Muscle layer of duodenum (tissue), 2 donors: Measurements from ENCODE around the gene SEMA6A.

Experiments used
- H3K27ac ChIP-seq: one replicate; pipeline ENCODE4 v1.7.0; 2013; ENCODE audit warnings: mild to moderate bottlenecking, low read length
- H3K27me3 ChIP-seq: one replicate; pipeline ENCODE4 v1.7.0; 2013; ENCODE audit warnings: low read depth, mild to moderate bottlenecking, control low read depth, low read length
- H3K36me3 ChIP-seq, 2 donors: one replicate each; pipeline ENCODE4 v1.7.0; 2013; ENCODE audit warnings: low read length in 2 of 2, control low read depth in 1 of 2, mild to moderate bottlenecking in 1 of 2; ENCODE audit not compliant: insufficient read depth in 2 of 2, control insufficient read depth in 1 of 2
- H3K4me1 ChIP-seq, 2 donors: one replicate each; pipeline ENCODE4 v1.7.0; 2013; ENCODE audit warnings: low read length in 2 of 2, mild to moderate bottlenecking in 2 of 2, control low read depth in 1 of 2, moderate library complexity in 1 of 2; ENCODE audit not compliant: insufficient read depth in 2 of 2, control insufficient read depth in 1 of 2
- H3K4me3 ChIP-seq, 2 donors: one replicate each; pipeline ENCODE4 v1.7.0; 2013; ENCODE audit warnings: low read length in 2 of 2, low read depth in 1 of 2, mild to moderate bottlenecking in 1 of 2
- H3K9me3 ChIP-seq, 2 donors: one replicate each; pipeline ENCODE4 v1.7.0; 2013; ENCODE audit warnings: low read length in 2 of 2, control low read depth in 1 of 2, mild to moderate bottlenecking in 1 of 2; ENCODE audit not compliant: control insufficient read depth in 1 of 2
- donor health status: healthy.

The SEMA6A gene

DNA sequence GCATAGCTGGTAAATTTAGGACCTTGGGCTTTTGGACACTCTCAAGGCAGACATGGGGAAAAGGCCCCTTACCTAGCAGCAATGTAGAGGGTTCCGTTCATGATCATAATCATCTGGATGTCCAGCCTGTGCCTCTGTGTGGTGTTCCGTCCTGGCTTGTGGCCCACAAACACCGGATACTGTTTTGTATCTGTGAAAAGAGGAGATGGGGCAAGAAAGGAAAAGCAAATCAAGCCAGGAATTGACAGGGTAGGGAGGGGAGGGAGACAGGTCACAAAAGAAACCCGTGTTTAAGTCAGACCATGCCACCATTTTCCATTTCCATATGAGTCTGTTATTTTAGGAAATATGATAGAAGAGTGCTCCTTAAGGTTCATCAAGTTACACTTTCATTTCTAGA lies 72.5 kb downstream of the SEMA6A start:
- H3K27ac ChIP-seq = no peak overlapping the region
- no peaks in the 10 kb centered on the region for H3K36me3 ChIP-seq
- H3K4me1 ChIP-seq = peaks cover 13 to 30% of the 10 kb centered on the region in 2 donors
- no peaks in the 10 kb centered on the region for H3K9me3 ChIP-seq
- H3K27me3 ChIP-seq = no peaks in the 10 kb centered on the region
- no peak overlapping the region for H3K4me3 ChIP-seq

DNA sequence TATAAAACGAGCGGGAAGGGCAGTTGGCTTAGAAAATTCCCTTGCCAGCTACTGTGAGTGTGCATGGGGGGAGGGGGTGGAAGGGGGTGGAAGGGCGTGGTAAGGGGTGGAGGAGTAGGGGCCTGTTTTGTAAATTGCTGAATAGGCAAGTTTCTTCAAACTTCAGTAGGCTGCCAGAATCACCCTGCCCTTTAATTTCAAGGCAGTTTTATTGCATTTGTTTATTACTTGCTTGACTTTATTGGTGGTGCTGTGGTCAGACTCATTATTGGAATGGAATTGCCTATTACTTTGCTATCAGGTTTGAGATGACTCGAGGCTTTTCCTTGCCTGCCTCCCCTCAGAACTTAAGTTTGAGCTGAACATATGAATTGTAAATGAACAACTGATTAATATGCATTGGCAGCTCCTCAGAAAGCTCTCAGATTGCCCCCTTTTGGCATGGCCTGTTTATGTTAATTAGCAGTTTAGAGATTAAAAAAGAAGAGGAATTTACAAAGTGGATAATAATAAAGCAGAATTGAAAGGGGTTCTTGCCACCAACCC lies 76.0 kb downstream of the SEMA6A start:
- no peaks in the 10 kb centered on the region for H3K9me3 ChIP-seq
- peaks cover 17 to 19% of the 10 kb centered on the region in 2 donors for H3K36me3 ChIP-seq
- no peaks in the 10 kb centered on the region for H3K27me3 ChIP-seq
- H3K4me1 ChIP-seq = peaks cover 3 to 12% of the 10 kb centered on the region in 2 donors
- no peak overlapping the region for H3K27ac ChIP-seq
- H3K4me3 ChIP-seq = no peak overlapping the region

DNA sequence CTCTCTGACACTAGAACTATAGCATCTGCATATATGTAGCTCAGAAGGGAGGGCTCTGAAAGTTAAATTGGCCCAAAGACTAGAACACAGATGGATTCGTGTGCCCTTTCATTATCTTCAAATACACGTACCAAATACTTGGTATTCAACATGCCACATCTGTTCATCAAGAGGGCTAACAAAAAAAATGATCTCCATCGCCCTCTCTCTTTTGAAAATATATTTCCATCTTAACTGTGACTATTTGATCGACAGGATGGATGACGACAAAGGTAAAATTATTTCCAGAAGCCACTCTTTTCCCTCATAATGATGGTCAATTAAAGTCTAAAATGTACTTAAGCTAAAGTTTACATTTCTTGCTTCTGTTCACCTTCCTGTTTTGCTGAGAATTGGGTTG lies 77.0 kb downstream of the SEMA6A start:
- Histone ChIP-seq H3K27ac (no peak overlapping the region), H3K27me3 (no peaks in the 10 kb centered on the region), H3K9me3 (no peaks in the 10 kb centered on the region), H3K4me1 (peaks cover under 1 to 7% of the 10 kb centered on the region in 2 donors), H3K36me3 (peaks cover 17 to 19% of the 10 kb centered on the region in 2 donors), H3K4me3 (no peak overlapping the region)

- Histone ChIP-seq H3K27me3 (no peaks in the 10 kb centered on the region), H3K36me3 (peaks cover 22 to 25% of the 10 kb centered on the region in 2 donors), H3K9me3 (no peaks in the 10 kb centered on the region), H3K4me3 (no peak overlapping the region), H3K27ac (no peak overlapping the region), H3K4me1 (no peaks in the 10 kb centered on the region)
Measured at GRCh38 chr5:116495786-116496357, 78.8 kb downstream of the SEMA6A start.

GRCh38 chr5:116494784-116495450 lies 79.7 kb downstream of the SEMA6A start:
- H3K36me3 ChIP-seq = peaks cover 25 to 31% of the 10 kb centered on the region in 2 donors
- no peaks in the 10 kb centered on the region for H3K27me3 ChIP-seq
- no peak overlapping the region for H3K4me3 ChIP-seq
- no peaks in the 10 kb centered on the region for H3K4me1 ChIP-seq
- no peaks in the 10 kb centered on the region for H3K9me3 ChIP-seq
- H3K27ac ChIP-seq = no peak overlapping the region

DNA sequence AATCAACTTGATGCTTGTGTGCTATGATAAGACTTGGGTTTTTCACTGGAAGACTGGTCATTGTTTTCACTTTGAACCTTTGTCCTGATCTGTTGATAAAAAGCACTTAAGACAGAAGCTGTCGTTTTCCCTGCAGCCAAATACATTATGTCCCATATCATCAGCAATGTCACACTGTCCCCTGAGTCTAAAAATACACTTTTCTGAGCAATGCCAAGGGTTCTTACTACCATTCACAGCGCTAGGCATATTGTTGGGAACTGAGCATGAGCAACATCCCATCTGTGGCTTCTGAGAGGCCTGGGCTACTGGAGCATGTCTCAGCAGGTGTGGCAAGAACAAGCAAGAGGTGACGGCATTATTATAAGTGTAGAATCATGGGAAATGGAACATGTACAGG lies 81.8 kb downstream of the SEMA6A start:
- Histone ChIP-seq H3K4me1 (no peaks in the 10 kb centered on the region), H3K27me3 (no peaks in the 10 kb centered on the region), H3K4me3 (no peak overlapping the region), H3K36me3 (peaks cover 28 to 38% of the 10 kb centered on the region in 2 donors), H3K9me3 (no peaks in the 10 kb centered on the region), H3K27ac (no peak overlapping the region)

- no peaks in the 10 kb centered on the region for H3K4me1 ChIP-seq
- H3K9me3 ChIP-seq = no peaks in the 10 kb centered on the region
- peaks cover 32 to 40% of the 10 kb centered on the region in 2 donors for H3K36me3 ChIP-seq
- no peak overlapping the region for H3K27ac ChIP-seq
- H3K27me3 ChIP-seq = no peaks in the 10 kb centered on the region
- no peak overlapping the region for H3K4me3 ChIP-seq
Measured at GRCh38 chr5:116492016-116492623, 82.5 kb downstream of the SEMA6A start.

DNA sequence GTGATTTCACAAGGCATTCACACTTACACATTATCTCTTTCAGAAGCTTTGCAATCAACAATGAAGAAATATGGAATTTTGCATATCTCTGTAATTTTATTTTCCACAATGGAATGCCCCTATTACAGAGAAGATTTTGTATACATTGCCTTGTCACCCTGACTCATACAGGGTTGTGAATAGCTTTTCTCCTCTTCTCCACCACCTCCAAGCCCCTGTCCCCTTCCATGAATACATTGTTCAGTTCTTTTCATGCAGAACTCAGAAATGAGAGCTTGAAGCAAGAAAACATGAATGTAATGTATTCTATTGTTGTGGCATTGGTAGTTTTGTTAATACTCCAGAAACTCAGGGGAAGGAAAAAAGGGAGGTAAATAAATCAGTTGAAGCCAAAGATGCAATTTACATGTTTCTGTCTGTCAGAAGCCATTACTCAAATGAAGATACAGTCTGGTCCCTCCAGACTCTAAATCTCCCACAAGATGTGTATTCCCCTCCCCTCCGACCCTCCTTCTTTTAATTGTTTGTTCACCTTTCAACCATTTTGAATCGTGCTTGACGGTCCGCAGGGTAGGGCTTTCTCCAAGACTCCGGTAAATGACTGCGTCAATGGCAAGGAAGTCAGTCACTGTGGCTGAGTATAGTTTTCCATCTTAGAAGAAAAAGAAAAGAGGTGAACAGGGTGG lies 86.1 kb downstream of the SEMA6A start:
- no peaks in the 10 kb centered on the region for H3K9me3 ChIP-seq
- H3K4me3 ChIP-seq = no peak overlapping the region
- H3K27me3 ChIP-seq = no peaks in the 10 kb centered on the region
- peaks cover 24 to 39% of the 10 kb centered on the region in 2 donors for H3K36me3 ChIP-seq
- no peaks in the 10 kb centered on the region for H3K4me1 ChIP-seq
- no peak overlapping the region for H3K27ac ChIP-seq

DNA sequence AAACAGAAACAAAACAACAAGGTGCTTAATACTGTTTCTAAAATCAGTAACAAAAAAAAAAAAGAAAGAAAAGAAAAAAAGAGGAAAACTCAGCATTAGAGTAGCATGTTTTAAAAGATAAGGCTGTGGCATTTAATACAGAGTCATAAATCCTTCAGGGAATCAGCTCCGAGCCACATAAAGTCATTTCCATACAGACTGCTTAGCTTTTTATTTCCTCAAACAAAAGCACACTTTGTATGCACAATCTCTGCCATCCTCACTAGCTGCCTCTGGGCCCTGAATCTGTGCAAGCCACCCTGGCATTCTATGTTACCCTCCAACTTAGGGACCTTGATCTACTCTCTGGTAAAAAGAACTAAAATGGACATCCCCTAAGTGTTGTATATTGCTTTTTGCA lies 87.6 kb downstream of the SEMA6A start:
- H3K4me3 ChIP-seq = no peak overlapping the region
- no peaks in the 10 kb centered on the region for H3K4me1 ChIP-seq
- H3K9me3 ChIP-seq = no peaks in the 10 kb centered on the region
- H3K27ac ChIP-seq = no peak overlapping the region
- H3K27me3 ChIP-seq = no peaks in the 10 kb centered on the region
- H3K36me3 ChIP-seq = peaks cover 28 to 39% of the 10 kb centered on the region in 2 donors

GRCh38 chr5:116486588-116486987 lies 88.0 kb downstream of the SEMA6A start:
- Histone ChIP-seq H3K27me3 (no peaks in the 10 kb centered on the region), H3K36me3 (peaks cover 32 to 38% of the 10 kb centered on the region in 2 donors), H3K4me1 (no peaks in the 10 kb centered on the region), H3K27ac (no peak overlapping the region), H3K9me3 (no peaks in the 10 kb centered on the region), H3K4me3 (no peak overlapping the region)

DNA sequence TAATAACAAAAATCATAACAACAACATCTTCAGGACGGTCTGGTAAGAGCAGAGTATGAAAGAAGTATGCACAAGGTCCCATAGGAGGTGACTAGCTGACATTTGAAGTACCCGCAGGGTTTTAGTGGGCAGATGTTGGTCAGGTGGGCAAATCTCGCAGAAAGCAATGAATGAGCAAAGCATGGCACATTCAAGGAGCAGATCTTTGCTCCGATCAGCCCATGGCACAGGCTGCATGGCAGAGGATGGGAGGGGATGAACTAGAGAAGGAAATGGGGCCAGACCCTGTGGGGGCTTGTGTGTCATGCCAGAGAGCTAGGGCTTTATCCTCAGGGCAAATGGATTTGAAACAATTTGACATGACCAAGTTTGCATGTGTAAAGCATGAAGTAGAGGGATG lies 90.0 kb downstream of the SEMA6A start:
- Histone ChIP-seq H3K9me3 (no peaks in the 10 kb centered on the region), H3K36me3 (peaks cover 33 to 36% of the 10 kb centered on the region in 2 donors), H3K27me3 (no peaks in the 10 kb centered on the region), H3K4me1 (no peaks in the 10 kb centered on the region), H3K4me3 (no peak overlapping the region), H3K27ac (no peak overlapping the region)
